ENCODE measurements around the gene BTG1.

DNA sequence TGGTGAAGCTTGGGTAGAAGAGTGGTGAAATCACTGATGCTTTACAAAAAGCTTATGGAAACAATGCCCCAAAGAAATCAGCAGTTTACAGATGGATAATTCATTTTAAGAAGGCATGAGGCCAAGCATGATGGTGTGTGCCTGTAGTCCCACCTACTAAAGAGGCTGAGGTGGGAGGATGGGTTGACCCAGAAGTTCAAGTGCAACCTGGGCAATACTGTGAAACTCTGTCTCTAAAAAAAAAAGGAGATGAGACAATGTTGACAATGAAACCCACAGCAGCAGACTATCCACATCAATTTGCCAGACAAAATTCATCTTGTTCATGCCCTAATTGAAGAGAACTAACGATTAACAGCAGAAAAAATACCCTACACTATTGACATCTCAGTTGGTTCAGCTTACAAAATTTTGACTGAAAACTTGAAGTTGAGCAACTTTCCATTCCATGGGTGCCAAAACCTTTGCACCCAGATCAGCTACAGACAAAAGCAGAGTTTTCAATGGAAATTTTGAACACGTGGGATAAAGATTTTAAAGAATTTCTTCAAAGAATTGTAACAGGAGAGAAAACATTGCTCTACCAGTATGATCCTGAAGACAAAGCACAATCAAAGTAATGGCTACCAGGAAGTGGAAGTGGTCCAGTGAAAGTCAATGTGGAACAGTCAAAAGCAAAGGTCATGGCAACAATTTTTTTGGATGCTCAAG, 26.7 kb downstream of the BTG1 start:
- TF ChIP-seq, protein P1, sequence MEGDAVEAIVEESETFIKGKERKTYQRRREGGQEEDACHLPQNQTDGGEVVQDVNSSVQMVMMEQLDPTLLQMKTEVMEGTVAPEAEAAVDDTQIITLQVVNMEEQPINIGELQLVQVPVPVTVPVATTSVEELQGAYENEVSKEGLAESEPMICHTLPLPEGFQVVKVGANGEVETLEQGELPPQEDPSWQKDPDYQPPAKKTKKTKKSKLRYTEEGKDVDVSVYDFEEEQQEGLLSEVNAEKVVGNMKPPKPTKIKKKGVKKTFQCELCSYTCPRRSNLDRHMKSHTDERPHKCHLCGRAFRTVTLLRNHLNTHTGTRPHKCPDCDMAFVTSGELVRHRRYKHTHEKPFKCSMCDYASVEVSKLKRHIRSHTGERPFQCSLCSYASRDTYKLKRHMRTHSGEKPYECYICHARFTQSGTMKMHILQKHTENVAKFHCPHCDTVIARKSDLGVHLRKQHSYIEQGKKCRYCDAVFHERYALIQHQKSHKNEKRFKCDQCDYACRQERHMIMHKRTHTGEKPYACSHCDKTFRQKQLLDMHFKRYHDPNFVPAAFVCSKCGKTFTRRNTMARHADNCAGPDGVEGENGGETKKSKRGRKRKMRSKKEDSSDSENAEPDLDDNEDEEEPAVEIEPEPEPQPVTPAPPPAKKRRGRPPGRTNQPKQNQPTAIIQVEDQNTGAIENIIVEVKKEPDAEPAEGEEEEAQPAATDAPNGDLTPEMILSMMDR (IDR thresholded peaks at IDR 0.05; ENCODE audit: borderline replicate concordance, extremely low read depth, low read length, poor library complexity, severe bottlenecking), result no peak
- no peak for TF ChIP-seq EZH2 (IDR thresholded peaks at IDR 0.05; ENCODE audit: borderline replicate concordance, low read depth, low read length, severe bottlenecking)

Data from DND-41 (cell line).